T-helper 17 cell (primary cell): Measurements from ENCODE around the gene NAP1L4. TPM values are rescaled to one million over a fixed set of nuclear protein-coding genes. Genes with fewer than 3 reads are reported as not detected.
A peak's percentile ranks its signal among the peaks of the same experiment; 100 is the strongest.

Source experiments
- ATAC-seq: fragments of 150-1000 bp; cut with Tn5 transposase; 2 replicates; pipeline ENCODE4 v1.10.0; 2021; ENCODE audit warnings: mild to moderate bottlenecking, moderate library complexity
- DNase-seq, 3 donors: peaks; one replicate each; pipeline versions ENCODE4 v3.0.0 to v3.0.0-alpha.2; 2020 to 2021
- H3K9me3 ChIP-seq: one replicate; pipeline ENCODE4 v1.7.0; 2013; ENCODE audit warnings: low read length, mild to moderate bottlenecking; ENCODE audit not compliant: control insufficient read depth, poor library complexity, severe bottlenecking
- H3K27ac Mint-ChIP-seq: one replicate; pipeline ENCODE4 v1.8.0; 2022; ENCODE audit warnings: mild to moderate bottlenecking, moderate library complexity, mixed read lengths
- H3K27me3 Mint-ChIP-seq: one replicate; pipeline ENCODE4 v1.8.0; 2022; ENCODE audit warnings: mixed read lengths
- H3K36me3 Mint-ChIP-seq: one replicate; pipeline ENCODE4 v1.8.0; 2022; ENCODE audit warnings: low read depth, mixed read lengths
- H3K4me1 Mint-ChIP-seq: one replicate; pipeline ENCODE4 v1.8.0; 2022; ENCODE audit warnings: mild to moderate bottlenecking, mixed read lengths
- H3K4me3 Mint-ChIP-seq: one replicate; pipeline ENCODE4 v1.8.0; 2022; ENCODE audit warnings: mild to moderate bottlenecking, moderate library complexity, mixed read lengths
- total RNA-seq, 4 donors: library from RNA in 2 of 4; stranded (reverse) in 2 of 4; gene quantifications; one replicate each; pipeline ENCODE4 v1.2.3 and lab custom pipeline; 2022 to 2026

Gene NAP1L4
- total RNA-seq, 2 donors from 2014 or later, result 229 to 275 TPM

DNA sequence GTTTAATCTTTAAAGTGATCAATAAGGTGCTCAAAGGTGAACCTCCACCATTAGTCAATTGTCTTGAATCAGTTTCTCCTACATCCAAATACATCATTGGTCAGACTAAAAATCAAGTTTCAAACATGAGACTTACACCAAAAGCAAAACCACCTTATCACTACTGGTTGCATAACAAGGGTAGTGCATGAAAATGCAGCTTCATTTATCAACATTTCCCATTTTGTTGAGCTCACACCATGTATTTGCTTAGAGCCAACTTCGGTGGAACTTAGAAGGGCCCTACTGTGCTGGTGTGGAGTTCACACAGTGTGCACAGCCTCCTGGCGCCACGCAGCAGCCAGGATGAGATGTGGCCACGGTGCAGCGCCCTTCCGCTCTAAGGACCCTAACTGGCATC, 39.8 kb downstream of the NAP1L4 start:
- no peaks in the 10 kb centered on the region for H3K9me3 ChIP-seq
- Mint-ChIP-seq H3K4me3 (no peak overlapping the region), H3K36me3 (peaks cover 11% of the 10 kb centered on the region), H3K27me3 (no peaks in the 10 kb centered on the region), H3K4me1 (peaks cover 20% of the 10 kb centered on the region), H3K27ac (peak overlapping the region; percentile 34)
- DNase-seq (no peak), ATAC-seq (no peak)

DNA sequence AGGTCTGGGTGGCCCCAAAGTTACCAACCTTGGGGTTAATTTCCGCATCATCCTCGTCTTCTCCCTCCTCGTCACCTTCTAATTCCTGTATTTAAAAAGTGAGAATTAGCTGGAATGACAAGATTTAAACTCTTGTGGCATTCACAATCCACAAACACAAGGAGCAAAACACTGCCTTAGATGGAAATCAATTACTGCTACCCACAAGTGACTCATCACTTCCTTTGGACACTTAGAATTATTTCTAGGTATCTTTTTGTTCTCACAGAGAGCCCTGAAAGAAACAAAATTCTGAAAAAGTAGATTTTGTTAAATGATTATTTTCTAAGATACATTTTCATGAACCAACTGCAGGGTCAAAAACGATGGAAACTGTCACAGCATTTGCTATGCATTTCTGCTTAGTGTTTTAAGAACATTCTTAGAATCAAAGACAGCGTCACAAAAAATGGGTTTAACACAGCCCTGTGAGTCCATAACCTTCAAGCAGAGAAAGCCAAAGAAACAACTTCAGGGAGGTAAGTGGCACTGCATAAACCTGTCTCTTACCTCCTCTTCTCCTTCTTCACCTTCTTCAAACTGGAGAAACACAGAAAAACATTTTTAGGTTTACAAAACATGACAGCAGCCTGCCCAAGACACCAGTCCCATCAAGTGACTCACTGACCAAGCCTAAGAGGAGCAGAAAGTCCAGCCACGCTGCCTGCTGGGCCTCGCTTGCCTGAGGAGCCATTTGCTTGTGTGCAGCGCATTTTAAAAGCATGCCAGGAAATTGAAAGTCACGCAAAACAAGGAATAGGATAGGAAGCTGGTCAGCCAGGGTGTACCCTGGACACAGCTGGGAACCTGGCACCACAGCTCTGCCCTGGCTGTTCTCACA, 40.7 kb downstream of the NAP1L4 start:
- Mint-ChIP-seq H3K36me3 (peaks cover 11% of the 10 kb centered on the region), H3K4me3 (peak overlapping the region; percentile 33), H3K4me1 (peaks cover 21% of the 10 kb centered on the region), H3K27ac (peak overlapping the region; percentile 34), H3K27me3 (no peaks in the 10 kb centered on the region)
- ATAC-seq (no peak), DNase-seq (no peak)
- no peaks in the 10 kb centered on the region for H3K9me3 ChIP-seq

DNA sequence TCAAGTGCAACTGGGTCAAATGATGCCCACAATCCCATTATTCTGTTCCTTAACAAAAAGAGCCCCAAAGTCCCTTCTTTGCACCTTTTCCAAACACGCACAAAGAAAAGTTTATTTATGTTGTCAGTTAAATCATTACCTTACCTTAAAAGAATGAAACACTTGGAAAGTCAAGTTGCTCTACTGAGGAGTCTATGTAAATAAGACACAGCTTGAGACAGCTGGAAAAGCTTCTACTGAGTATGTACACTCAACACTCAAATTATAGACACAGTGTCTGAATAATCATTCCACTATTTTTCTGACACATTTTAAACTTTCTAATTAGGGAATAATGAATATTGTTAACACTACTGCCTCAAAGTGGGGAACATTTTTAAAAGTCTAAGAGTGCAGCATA, 41.3 kb downstream of the NAP1L4 start:
- no peak for ATAC-seq
- DNase-seq, result no peak
- no peaks in the 10 kb centered on the region for H3K27me3 Mint-ChIP-seq
- peaks cover 11% of the 10 kb centered on the region for H3K36me3 Mint-ChIP-seq
- H3K27ac Mint-ChIP-seq, result peak overlapping the region; percentile 67
- H3K9me3 ChIP-seq, result no peaks in the 10 kb centered on the region
- peaks cover 26% of the 10 kb centered on the region for H3K4me1 Mint-ChIP-seq
- no peak overlapping the region for H3K4me3 Mint-ChIP-seq

DNA sequence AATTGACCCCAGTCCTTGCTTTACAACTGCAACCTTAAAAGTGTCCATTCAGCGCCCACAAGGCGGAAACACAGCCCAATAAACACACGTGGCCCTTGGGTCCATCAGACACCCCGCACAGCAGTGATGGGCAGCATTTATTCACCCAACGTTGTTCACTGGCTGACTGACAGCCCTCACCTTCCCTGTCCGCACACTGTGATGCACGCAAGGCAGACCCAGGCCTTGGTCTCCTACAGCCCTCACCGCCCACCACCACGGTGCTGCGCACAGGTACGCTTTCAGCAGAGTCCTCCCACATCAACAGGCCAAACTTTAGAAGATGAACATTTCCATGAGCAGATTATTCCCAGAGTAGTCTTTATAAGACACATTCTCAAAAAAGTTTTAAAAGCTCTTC, 42.2 kb downstream of the NAP1L4 start:
- ATAC-seq (no peak), DNase-seq (no peak)
- H3K4me1 Mint-ChIP-seq, result peaks cover 31% of the 10 kb centered on the region
- no peaks in the 10 kb centered on the region for H3K9me3 ChIP-seq
- no peaks in the 10 kb centered on the region for H3K27me3 Mint-ChIP-seq
- H3K4me3 Mint-ChIP-seq, result no peak overlapping the region
- H3K27ac Mint-ChIP-seq, result peak overlapping the region; percentile 83
- peaks cover 11% of the 10 kb centered on the region for H3K36me3 Mint-ChIP-seq

DNA sequence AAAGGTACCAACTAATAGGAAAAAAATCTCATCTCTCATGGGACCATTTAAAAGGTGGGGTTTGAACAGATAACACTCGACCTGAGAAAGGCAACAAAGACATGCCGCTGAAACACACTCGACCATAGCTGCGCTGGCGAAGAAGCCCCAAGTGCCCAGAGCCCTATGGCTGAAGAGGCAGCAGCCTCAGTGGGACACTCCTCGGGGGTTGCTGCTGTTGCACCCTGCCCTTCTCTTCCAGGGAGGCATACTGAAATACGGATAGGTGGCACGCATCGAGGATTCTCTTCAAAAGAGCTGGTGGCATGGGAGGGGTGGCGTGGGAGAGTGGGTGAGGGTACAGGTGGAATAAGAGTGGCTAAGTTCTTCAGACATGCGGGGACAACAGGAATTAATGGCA, 44.4 kb downstream of the NAP1L4 start:
- no peak for ATAC-seq
- no peak overlapping the region for H3K4me3 Mint-ChIP-seq
- no peak for DNase-seq
- H3K4me1 Mint-ChIP-seq, result peaks cover 31% of the 10 kb centered on the region
- no peaks in the 10 kb centered on the region for H3K27me3 Mint-ChIP-seq
- no peaks in the 10 kb centered on the region for H3K9me3 ChIP-seq
- no peak overlapping the region for H3K27ac Mint-ChIP-seq
- H3K36me3 Mint-ChIP-seq, result peaks cover 11% of the 10 kb centered on the region

DNA sequence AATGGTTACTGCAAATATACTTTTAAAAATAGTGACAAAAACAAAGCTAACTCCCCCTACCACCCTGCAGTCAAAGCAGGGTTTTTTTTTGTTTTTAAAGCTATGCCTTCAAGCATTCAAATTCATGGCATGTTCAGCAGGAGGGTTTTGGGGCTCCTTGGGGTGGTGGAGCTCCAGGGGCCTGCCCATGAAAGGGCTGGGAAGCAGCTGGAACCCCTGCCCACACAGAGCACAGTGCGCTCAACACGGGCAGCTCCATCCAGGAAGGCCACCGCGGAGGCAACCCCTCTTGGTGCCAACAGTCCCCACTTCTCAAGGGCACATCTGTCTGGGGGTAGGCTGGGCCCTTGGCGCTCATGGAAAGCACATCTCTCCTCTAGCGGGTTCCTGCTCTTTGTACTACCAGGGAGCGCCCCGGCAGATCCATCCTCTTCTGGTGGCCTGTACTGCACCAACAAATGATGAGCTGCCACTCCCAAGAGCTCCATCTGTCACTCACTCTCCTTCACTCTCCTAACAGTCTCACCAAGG, 46.3 kb downstream of the NAP1L4 start:
- Mint-ChIP-seq H3K27me3 (no peaks in the 10 kb centered on the region), H3K4me1 (peaks cover 32% of the 10 kb centered on the region), H3K36me3 (peaks cover 11% of the 10 kb centered on the region), H3K27ac (peak overlapping the region; percentile 11), H3K4me3 (peak overlapping the region; percentile 31)
- no peaks in the 10 kb centered on the region for H3K9me3 ChIP-seq
- DNase-seq (no peak), ATAC-seq (no peak)

DNA sequence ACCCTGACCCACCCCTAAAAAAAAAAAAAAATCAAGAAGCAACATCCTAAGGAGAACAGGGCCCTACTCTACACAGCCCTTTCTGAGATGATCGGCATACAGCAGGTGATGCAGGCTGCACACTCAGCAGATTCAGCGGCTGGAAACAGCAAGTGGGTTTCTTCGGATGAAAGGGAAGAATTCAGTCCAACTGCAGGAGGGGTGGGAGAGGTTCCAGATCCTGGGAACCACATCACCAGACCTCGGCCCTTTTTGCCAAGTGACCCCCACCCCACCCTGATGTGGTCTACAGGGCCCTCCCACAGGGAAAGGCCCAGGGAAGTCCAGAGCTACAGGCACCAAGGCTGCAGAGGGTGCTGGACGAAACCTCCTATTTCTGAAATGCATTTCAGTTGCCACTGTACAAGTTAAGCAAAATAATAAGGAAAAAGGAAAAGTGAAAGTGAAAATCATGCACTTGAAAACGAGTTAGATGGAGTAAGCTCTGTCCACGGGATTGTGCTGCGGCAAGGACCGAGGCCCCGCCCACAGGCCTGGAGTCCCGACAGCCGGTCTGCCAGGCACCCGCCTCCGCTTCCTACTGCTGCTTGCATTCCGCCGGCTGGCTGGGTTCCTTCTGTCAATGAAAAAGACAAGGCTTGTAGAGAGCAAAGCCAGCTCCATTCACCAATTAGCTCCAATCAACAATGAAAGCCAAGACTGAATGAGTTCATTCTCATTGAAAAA, 46.9 kb downstream of the NAP1L4 start:
- DNase-seq (no peak), ATAC-seq (peak; percentile 49)
- Mint-ChIP-seq H3K4me3 (peak overlapping the region; percentile 28), H3K27me3 (no peaks in the 10 kb centered on the region), H3K27ac (peak overlapping the region; percentile 66), H3K4me1 (peaks cover 31% of the 10 kb centered on the region), H3K36me3 (peaks cover 9% of the 10 kb centered on the region)
- no peaks in the 10 kb centered on the region for H3K9me3 ChIP-seq

DNA sequence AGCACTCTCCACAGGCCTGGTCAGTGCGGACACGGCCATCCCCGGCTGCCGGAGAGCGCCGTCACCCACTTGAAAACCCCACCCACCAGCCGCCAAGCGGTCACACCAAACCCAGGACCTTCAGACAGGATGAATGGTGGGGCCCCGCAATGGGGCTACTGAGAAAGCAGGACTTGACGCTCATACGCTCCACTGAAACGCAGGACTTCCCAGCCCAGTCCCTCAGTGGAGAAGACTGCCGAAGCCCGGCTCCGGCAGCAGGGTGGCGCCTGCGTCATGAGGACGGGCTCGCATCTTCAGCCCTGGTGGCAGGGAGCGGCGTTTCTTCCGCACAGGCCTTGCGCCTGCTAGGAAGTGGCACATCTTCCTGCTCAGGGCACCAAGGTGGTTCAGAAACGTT, 47.6 kb downstream of the NAP1L4 start:
- peak overlapping the region; percentile 66 for H3K27ac Mint-ChIP-seq
- no peak overlapping the region for H3K4me3 Mint-ChIP-seq
- no peaks in the 10 kb centered on the region for H3K27me3 Mint-ChIP-seq
- peaks cover 4% of the 10 kb centered on the region for H3K36me3 Mint-ChIP-seq
- no peak for ATAC-seq
- peaks cover 28% of the 10 kb centered on the region for H3K4me1 Mint-ChIP-seq
- H3K9me3 ChIP-seq, result no peaks in the 10 kb centered on the region
- DNase-seq, result no peak

DNA sequence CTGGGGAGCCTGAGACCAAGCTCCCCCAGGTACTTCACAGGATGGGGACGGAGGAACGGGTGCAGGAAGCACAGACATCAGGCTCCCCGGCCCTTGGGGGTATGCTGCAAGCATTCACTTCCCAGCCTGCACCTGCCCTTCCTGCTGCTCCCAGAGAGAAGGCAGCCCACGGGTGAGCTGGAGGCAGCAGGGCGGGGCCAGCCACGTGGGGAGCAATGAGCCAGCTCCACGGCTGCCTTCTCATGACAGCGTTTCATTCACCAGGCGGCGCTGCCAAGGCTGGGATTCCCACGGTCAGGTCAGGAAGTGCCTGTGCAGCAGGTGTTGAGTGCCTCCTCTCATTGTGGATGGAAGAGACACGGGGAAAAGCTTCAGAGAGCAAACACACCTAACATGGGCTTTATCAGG, 48.4 kb downstream of the NAP1L4 start:
- peak overlapping the region; percentile 33 for H3K4me3 Mint-ChIP-seq

DNA sequence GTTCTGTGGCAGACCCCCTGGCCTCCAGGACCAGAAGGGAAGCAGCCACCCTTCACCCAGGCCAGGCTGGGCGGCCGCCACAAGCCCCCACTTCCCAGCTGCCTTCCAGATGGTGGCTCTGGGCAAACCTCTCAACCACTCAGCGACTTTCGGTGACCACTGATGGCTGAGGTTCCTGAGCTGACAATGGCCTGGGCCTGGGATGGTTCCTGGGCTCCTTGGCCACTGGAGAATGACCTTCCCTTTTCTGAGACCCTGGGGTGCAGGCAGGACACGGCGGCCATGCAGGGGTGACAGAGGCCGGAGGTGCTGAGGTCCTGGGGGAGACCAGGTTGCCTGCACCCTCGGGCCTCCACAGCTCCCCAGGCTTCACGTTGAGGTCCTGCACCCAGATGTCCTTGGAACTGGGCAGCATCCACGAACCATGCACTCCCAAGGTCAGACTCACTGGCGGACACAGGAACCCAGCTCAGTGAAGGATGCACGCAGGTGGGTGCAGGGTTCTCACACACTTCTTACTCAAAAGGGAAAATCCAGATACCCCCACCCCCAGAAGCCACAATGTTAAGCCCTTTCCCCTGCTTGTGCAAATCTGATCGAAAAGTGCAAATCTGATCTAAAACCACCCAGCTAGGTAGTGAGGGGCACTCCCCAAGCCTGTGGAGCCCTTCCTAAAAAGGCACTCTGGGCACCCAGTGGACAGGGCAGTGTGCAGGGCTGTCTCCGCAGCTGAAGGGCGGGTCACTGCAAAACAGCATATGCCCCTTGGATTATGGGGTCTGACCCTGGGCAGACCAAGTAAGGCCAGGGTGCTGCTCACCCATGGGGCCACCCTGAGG, 49.0 kb downstream of the NAP1L4 start:
- H3K4me3 Mint-ChIP-seq, result peak overlapping the region; percentile 33
- DNase-seq (no peak), ATAC-seq (peak; percentile 2)
- H3K36me3 Mint-ChIP-seq, result peaks cover 2% of the 10 kb centered on the region
- H3K4me1 Mint-ChIP-seq, result peaks cover 25% of the 10 kb centered on the region
- peak overlapping the region; percentile 66 for H3K27ac Mint-ChIP-seq
- H3K9me3 ChIP-seq, result no peaks in the 10 kb centered on the region
- no peaks in the 10 kb centered on the region for H3K27me3 Mint-ChIP-seq

More for the DNA sequence above, 48.4 kb downstream of the NAP1L4 start:
- Mint-ChIP-seq H3K27ac (peak overlapping the region; percentile 66), H3K27me3 (no peaks in the 10 kb centered on the region), H3K4me1 (peaks cover 25% of the 10 kb centered on the region), H3K36me3 (peaks cover 2% of the 10 kb centered on the region)
- no peaks in the 10 kb centered on the region for H3K9me3 ChIP-seq
- no peak for DNase-seq
- peak; percentile 37 for ATAC-seq

DNA sequence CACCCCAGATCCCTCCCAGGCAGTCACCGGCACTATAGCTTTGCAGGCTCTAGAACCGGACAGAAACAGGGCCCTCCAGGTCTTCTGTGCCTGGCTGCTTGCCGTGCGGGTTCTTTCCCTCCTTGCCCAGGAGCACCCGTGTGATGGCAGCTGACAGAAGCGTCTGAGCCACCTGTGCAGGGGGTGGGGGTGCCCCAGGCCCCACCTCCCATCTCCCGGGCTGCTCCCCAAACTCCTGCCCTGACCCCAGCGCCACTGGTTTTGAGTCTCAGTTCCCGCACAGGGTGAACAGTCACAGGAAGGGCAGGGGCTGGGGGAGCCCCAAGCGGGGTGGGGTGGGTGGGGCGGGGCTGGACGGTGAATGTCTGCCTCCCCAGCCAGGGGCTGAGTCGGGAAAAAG, 49.7 kb downstream of the NAP1L4 start:
- Mint-ChIP-seq H3K36me3 (peaks cover 2% of the 10 kb centered on the region), H3K4me3 (no peak overlapping the region), H3K27me3 (no peaks in the 10 kb centered on the region), H3K4me1 (peaks cover 22% of the 10 kb centered on the region), H3K27ac (peak overlapping the region; percentile 69)
- DNase-seq (no peak), ATAC-seq (no peak)
- H3K9me3 ChIP-seq, result peaks cover 4% of the 10 kb centered on the region

DNA sequence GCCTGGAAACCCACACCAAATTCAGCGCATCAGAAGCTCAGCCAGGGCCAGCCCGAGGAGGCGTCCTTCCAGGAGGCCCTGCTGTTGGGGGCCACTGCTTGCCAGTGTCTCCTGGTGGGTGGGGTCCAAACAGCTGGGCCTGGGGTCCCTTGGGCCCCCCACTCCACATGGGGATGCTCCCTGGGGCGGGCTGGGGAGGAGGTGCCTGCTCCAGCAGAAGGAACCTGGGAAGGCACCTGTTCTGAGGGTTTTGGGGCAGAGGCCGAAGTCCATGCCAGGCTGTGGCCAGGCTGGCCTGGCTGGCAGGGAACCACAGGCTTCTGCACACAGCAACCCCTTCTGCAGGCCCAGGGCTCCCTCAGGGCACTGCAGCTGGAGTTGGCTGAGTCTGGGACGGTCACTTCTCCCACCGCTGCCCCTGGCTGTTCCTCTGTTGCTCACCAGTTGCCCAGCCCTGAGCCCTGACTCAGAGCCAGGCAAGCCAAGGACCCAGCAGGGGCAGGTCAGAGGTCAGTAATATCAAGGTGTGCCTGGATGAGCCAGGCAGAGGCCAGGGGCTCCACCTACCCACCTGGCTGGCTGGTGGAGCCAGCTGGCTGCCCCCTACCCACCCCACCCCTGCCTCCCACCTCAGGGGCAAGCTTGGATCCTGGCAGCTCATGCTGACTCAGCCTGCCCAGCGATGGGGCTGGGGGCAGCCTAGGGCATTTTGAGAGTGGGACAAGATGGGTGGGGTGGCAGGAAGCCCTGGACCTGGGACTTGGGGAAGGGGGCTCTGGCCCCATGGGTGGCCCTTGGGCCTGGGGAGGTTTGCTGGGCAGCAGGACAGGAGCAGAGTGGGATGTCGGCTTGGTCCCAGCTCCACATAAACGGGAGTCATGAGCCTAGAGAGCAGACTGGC, 51.0 kb downstream of the NAP1L4 start:
- no peaks in the 10 kb centered on the region for H3K36me3 Mint-ChIP-seq
- DNase-seq (no peak), ATAC-seq (no peak)
- H3K9me3 ChIP-seq, result peaks cover 4% of the 10 kb centered on the region
- H3K4me1 Mint-ChIP-seq, result peaks cover 14% of the 10 kb centered on the region
- H3K27ac Mint-ChIP-seq, result peak overlapping the region; percentile 69
- H3K4me3 Mint-ChIP-seq, result no peak overlapping the region
- no peaks in the 10 kb centered on the region for H3K27me3 Mint-ChIP-seq
